HG02973 (cell line): ENCODE results near the gene GEMIN4.
"Not testable (repeated sequence)": the region's sequence is repeated elsewhere in the genome, so short reads cannot be mapped to it uniquely, and the experiment has no call there.

ENCODE experiments used
- ATAC-seq: cut with Tn5 transposase; IDR thresholded peaks from one replicate; pipeline ENCODE4 v1.9.1; 2021; ENCODE audit warnings: moderate library complexity; ENCODE audit not compliant: unreplicated experiment

Gene GEMIN4

DNA sequence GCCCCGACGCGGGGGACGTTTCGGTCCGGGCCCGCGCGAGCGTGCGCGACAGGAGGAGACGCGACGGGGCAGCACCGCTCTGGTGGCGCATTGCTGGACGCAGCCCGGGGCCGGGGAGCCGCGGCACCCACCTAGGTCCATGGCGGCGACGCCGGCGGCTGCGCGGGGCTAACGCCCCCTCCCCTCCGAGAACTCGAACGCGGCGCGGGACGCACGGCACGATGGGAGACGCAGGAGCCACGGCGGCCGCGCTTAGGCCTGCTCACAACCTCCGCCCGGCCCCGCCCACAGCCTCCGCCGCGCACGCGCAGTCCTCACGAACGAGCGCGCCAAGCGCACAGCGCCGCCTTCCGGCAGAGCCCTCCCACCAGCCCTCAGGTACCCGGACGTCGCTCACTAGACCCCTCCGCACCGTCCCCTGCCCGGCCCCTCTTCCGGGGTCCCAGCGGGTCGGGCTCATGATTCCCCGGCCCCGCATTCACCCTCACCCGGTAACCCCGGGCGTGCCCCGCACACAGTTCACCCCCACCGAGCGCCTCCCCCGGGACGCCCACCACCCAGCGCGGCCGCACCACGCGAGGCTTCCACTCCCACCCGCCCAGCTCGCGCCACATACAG is at the start of gene GEMIN4:
Gene GEMIN4, minus strand, starts transcription at position 263 of the 618 bp plus-strand sequence. Its CDS starts 122 bp downstream, at position 141.
- peak; percentile 86 for ATAC-seq

DNA sequence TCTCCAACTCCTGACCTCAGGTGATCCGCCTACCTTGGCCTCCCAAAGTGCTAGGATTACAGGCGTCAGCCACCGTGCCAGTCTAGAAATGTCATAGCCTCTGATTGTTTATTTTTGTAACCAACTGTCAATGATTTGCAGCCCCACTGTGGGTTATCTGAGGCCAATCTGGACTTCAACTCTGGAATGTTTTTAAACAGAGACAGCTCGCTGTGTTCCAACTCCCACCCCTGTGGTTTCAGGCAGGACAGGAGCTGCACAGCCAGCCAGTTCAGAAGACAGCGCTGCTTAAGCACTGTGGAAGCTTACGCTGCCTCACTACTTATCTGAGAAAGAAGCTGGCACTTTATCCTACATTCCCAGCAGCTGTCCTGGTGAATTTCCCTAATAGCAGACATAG is 49.6 kb upstream of the GEMIN4 start:
- ATAC-seq = no peak

DNA sequence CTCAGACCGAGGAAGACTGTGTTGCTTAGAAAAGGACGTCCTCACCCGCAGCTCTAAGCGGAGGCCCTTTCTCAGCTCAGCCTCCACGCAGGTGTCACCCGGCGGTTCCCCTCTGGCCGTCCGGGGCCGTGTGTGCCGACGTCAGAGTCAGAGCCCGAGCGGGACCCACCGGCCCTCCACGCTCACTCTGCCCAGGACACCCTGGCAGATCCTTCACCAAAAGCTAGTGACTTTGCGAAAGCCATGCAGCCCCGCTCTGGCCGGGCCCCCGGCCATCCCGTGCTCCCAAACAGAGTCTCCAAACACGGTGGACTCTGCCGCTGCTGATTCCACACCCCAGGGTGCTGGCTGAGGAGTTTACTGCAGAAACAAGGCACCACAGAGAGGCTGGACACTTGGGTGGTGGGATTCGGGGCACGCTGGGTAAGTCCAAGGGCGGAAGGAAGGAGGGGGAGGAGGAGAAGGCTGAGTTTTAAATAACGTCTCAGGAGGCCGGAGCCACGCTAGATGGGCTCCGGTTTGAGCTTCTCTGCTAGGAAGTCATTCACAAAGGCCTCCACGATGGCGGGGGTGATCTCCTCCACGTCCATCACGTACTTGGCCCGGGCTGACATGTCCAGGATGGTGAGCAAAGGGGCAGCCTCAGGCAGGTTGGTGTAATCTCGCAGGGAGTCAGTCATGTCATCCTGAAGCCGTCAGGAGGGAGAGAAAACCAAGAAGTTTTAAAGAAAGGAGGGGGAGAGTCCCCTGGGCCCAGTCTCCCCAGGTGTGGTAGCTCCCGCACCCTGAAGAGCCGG is 48.6 kb upstream of the GEMIN4 start:
- ATAC-seq = no peak

DNA sequence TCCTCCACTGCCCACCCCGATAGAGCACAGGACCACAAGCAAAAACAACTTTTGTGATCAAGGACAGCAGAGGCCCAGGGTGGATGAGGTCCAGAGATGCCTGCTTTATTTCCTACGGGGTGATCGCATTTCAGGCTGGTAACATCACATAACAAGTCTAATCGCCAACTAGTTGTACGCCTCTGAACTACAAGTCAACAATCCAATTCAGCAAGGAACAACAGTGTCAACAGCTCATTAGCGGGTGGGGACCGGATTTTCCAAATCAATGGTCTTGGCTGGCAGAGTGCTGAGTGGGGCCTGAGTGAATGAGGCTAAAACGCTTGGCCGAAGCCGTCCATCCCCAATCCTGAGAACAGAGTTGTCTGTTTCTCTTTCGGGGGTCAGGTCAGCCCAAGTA is 47.2 kb upstream of the GEMIN4 start:
- no peak for ATAC-seq

DNA sequence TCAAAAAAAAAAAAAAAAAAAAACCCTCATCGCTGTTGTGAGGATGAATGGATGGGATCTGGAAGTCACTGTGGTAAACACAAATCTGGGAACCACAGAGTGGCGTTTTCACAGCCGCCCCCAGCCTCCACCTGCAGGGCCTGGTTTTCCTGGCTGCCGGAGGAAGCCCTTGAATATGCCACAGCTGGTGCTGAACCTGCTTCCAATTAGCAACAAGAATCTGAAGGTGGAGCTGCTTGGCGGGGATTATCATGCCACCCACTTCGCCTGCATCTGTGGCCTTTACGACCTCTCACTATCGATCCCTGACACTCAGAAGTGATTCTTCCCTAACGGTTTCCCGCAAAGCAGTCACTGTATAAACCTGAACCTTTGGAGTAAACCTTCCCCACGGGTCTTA is 46.2 kb upstream of the GEMIN4 start:
- no peak for ATAC-seq

DNA sequence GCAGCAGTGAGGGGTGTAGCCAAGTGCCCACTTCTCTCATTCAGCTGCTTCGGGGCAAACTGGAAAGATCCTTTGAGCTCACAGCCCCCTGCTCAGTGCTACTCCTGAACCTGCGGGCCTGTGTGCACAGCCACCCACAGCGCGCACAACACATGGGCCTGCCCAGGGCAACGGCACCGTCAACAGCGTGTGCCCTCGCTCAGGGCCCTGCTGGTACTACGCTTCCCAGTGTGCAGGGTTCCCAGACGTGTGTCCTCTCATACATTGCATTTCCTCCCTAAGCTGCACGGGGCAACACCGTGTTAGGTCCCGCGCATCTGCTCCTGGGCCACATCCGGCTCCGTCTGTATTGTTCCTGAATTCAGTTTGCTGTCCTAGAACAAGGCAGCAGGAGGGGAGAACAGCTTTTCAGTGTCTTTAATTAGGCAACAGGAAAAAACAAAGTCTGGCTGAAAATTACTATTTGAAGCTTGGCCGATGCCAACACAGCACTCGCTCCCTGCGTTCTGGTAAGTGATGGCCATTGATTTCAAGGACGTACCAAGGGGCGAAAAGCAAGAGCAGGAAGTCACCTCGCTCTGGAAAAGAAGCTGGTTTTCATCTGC is 45.3 kb upstream of the GEMIN4 start:
- no peak for ATAC-seq

DNA sequence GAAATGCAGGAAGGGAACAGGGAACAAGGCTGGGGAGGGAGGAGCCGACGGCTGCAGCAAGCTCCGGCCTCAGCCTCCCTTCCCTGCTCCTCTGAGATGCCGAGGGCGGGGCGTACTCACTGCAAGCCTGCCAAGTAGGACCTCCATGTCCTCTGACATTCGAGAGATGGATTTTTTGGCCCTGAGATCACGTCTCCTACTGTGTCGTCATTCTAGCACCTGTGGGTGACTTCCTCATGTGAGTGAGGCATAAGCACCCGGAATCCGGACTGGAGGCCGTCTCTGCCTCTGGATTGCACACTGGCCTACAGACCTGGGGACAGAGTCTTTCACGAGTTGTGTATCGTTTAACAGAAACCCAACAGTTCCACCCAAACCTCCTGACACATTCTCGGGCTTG is 44.5 kb upstream of the GEMIN4 start:
- no peak for ATAC-seq

DNA sequence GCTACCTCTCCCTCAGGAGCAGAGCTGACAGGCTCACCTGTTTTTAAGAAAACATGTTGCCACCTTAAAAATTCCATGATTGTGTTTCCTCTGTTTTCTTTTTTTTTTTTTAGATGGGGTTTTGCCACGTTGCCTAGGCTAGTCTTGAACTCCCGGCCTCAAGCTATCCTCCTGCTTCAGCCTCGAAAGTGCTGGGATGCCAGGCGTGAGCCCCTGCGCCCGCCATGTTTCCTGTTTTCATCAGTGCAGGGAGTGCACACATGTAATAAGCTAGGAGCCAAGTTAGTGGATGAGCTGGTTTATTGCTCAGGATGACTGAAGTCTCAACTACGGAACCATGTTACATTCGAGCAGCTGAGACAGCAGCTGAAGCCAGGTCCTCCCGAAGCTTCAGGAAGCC is 43.7 kb upstream of the GEMIN4 start:
- ATAC-seq = no peak

DNA sequence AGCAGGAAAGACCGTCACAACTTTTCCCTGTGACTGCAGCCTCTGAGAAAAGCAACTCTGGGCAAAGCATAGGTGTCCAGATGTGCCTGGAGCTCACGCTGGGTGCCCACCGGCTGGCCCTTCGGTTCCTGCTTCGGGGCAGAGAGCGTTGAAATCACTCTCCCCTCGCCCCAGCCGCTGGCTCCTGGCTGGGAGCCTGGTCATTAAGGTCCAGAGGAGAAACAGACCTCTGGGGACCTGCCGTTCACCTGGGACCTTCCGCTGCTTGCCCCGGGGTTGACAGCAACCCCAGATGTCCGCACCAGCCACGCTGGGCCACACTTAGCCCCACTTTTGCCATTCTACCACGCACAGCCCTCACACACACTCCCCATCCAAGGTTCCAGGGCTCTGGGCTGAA is 43.2 kb upstream of the GEMIN4 start:
- no peak for ATAC-seq

DNA sequence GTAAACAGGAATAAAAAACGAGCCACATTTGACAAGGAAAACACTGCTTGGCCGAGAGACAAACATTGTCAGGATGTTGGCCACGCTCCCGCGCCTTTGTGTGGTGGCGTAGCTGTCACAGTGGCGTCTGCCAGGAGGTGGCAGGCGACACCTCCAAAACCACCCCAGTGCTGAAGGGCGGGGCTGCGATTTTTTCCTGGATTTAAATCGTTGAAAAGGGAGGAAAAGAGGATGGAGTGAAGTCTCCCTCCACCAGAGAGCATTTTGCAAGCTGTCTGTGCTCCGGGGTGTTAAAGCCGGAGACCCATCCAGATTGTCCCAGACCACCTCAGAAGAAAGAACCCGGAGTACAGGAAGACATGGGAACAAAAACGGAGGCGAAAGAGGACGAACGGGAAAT is 42.8 kb upstream of the GEMIN4 start:
- ATAC-seq = no peak

DNA sequence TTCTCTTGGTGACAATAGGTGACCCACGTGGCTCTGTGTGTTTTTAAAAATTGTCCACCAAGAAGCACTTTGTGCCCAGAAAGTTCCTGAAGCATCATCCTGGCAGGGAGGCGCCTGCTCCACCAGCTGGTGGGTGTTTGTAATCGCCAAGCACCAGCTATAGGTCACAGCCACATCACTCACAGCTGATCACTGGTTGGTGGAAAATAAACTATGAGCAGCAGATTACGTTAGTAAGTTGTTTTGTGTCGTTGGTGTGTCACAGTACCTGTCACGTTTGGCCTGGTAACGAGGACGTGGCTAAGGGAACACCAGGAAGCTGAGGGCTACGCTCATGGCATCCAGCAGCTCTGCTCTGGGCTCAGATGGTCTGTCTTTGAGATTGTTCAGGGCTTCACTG is 40.2 kb upstream of the GEMIN4 start:
- no peak for ATAC-seq

DNA sequence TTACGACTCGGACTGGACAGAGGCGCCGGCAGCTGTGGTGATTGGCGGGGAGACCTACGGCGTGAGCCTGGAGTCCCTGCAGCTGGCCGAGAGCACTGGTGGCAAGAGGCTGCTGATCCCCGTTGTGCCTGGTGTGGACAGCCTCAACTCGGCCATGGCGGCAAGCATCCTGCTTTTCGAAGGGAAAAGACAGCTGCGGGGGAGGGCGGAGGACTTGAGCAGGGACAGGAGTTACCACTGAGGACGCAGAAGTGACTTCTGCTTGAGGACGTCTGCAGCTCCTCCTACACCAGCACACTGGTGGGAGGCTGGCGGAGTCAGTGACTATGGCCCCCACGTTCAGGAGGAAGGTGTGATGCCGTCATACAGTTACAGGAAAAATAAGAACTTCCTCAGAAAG is 39.8 kb upstream of the GEMIN4 start:
- ATAC-seq = no peak

DNA sequence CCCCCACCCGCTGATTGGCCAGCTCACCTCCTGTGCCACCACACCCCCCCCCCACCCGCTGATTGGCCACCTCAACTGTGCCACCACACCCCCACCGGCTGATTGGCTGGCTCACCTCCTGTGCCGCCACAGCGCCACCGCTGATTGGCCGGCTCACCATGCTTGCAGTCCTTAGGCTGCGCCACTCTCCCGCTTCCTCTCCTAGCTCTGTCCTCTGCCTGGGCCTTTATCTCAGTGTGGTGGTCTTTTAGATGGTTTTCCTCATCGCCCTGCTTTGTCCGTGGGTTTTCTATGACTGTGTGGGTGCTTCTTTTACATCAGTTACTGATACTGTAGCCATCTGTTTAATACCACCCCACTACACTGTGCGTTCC is 38.8 kb upstream of the GEMIN4 start:
- not testable (repeated sequence) for ATAC-seq

DNA sequence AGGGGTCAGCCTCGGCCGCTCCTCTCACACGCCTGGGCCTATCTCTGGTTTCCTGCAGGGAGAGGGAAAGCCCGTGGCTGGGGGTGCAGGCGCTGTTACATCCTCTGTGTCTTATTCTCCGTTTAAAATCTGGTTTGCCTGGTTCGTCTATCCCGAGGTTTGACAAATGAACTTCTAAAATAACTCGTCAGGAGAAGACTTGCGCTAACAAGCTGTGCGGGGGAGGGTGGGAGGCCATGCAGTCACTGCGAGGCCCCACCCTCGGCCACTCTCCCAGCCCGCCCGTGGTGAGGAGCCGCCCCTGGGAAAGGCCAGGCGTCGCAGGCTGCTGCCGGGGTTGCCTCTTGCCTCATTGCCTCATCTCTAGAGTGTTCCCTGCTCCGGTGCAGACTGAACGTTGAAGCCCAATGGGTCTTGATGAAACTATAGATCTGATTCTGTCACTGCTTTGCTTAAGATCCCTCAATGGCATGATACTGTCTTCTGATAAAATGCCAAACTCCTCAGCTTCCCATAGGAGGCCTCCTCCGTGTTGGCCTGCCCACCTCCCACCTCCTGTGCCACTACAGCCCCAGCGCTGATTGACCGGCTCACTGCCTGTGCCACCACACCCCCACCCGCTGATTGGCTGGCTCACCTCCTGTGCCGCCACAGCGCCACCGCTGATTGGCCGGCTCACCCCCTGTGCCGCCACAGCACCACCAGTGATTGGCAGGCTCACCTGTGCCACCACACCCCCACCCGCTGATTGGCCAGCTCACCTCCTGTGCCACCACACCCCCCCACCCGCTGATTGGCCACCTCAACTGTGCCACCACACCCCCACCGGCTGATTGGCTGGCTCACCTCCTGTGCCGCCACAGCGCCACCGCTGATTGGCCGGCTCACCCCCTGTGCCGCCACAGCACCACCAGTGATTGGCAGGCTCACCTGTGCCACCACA is 38.1 kb upstream of the GEMIN4 start:
- ATAC-seq = not testable (repeated sequence)

DNA sequence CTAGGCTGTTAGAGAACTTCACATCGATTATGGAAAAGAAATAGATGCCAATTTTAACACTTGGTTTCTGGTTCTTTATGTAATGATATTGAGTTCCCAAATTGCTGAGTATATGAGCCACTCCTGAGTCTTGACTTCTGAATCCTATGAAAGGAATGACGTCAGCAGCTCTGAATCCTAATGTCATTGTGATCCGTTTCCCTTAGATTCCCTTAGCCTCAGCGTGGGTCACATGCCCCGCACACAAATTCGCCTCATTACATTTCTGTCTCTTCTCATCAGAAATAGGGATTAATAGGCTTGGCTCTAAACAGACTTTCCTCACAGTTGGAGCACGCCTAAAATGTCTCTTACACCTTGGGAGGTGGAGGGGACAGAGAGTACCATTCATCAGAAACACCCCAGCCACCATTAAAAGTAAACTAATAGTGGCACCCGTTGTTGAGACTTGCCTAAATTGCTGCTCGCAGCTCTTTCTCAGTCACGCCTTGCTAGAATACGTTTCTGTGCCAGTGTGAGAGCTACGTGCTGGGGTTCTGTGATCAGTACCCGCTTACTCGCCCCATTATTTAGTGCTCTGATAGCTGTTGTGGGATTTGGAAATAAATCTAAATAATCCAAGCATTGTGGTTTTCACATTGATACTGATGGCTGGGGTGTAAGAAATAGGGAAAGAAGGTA is 37.2 kb upstream of the GEMIN4 start:
- no peak for ATAC-seq

DNA sequence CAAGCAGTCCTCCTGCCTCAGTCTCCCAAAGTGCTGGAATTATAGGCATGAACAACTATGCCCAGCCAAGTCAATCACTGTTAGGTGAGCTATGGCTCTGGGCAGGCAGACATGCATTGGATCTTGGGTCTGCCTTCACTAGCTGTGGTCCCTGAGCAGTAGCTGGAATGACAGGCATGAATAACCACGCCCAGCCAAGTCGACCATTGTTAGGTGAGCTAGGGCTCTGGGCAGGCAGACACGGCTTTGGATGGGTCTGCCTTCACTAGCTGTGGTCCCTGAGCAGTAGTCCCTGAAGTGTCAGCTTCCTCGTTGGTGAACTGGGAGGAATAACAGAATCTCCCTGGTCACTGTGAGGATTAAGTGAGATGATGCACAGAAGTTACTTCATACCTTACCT is 36.5 kb upstream of the GEMIN4 start:
- ATAC-seq = no peak

DNA sequence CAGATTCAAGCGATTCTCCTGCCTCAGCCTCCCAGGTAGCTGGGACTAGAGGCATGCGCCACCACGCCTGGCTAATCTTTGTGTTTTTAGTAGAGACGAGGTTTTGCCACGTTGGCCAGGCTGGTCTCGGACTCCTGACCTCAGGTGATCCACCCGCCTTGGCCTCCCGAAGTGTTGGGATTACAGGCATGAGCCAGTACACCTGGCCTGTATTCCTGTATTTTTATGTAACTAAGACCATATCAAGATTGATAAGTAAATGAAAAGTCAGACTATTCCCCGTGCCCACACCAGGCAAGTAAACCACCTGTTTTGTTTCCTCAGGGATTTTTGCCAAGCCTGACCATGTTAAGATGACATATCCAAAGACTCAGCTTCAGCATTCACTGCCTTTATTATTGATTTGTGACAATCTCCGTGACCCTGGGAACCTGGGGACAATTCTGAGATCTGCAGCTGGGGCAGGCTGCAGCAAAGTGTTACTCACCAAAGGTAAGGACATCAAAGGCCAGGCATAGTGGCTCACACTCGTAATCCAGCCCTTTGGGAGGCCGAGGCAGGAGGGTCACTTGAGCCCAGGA is 35.7 kb upstream of the GEMIN4 start:
- no peak for ATAC-seq

DNA sequence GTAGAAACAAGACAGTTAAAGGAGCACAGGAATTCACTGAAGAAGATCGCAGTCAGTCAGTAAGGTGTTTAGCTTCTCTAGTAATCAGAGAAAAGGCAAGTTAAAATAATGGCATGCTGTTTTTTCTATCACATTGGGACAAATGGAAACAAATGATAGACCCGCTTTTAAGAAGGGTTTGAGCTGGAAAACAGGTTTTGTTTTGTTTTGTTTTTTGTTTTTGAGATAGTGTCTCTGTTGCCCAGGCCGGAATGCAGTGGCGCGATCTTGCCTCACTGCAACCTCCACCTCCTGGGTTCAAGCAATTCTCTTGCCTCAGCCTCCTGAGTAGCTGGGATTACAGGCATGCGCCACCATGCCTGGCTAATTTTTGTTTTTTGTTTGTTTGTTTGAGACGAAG is 33.8 kb upstream of the GEMIN4 start:
- not testable (repeated sequence) for ATAC-seq

DNA sequence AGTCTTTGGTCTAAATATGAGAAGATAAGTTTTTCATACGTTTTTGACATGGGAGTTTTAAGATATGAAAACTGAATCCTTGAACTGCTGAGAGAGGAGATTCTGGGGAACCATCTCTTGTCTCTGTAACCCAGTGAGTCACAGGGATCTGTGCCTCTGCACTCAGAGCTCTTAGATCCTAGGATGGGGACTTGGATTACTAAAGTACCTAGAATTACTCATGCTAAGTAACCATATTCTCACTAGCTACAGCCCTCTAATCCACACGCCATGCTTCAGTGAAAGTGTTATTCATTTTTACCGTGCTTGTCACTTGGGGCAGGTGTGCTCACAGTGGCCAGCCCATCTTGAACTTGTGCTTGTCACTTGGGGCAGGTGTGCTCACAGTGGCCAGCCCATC is 32.1 kb upstream of the GEMIN4 start:
- no peak for ATAC-seq
